HepG2 (cell line): Measurements from ENCODE around the gene TRIM72. TPM values are rescaled to one million over a fixed set of nuclear protein-coding genes. Genes with fewer than 3 reads are reported as not detected.
A peak's percentile ranks its signal among the peaks of the same experiment; 100 is the strongest.

Source experiments
- BCL3 ChIP-seq: sonication (generic); formaldehyde crosslinking; IDR thresholded peaks from 2 replicates; pipeline ENCODE4 v1.5.1; 2020; ENCODE audit warnings: mild to moderate bottlenecking, missing genetic modification reagents, moderate library complexity
- CHD4 ChIP-seq: fragments of 200-600 bp; sonication (generic); IDR thresholded peaks from 2 replicates; pipeline ENCODE4 v1.7.0; 2017; ENCODE audit warnings: mild to moderate bottlenecking, low read length, borderline replicate concordance
- MTA3 ChIP-seq: sonication (generic); formaldehyde crosslinking; IDR thresholded peaks from 2 replicates; pipeline ENCODE4 v1.4.0; 2020; ENCODE audit warnings: missing genetic modification reagents
- NFE2 ChIP-seq: sonication (generic); formaldehyde crosslinking; IDR thresholded peaks from 2 replicates; pipeline ENCODE4 v1.4.0; 2020; ENCODE audit warnings: missing genetic modification reagents
- NONO ChIP-seq, 2 experiments: fragments of 450-650 bp in 1 of 2; sonication (generic) in 1 of 2; formaldehyde crosslinking in 1 of 2; IDR thresholded peaks in 1 of 2; conservative IDR thresholded peaks in 1 of 2; 2 replicates each; pipeline versions ENCODE4 v1.6.1 to v1.8.0; 2017 to 2022; ENCODE audit warnings: mild to moderate bottlenecking in 1 of 2, missing genetic modification reagents in 1 of 2, moderate library complexity in 1 of 2
- RXRA ChIP-seq: sonication (generic); formaldehyde crosslinking; IDR thresholded peaks from 2 replicates; pipeline ENCODE4 v1.5.1; 2020; ENCODE audit warnings: missing genetic modification reagents
- TOE1 ChIP-seq: sonication (generic); formaldehyde crosslinking; IDR thresholded peaks from 2 replicates; pipeline ENCODE4 v1.4.0; 2020; ENCODE audit warnings: mild to moderate bottlenecking, missing genetic modification reagents
- ZBTB20 ChIP-seq: sonication (generic); formaldehyde crosslinking; IDR thresholded peaks from 2 replicates; pipeline ENCODE4 v1.8.1; 2023; ENCODE audit warnings: missing genetic modification reagents, low read depth, mild to moderate bottlenecking, borderline replicate concordance
- ZNF205 ChIP-seq: IDR thresholded peaks from 2 replicates; pipeline ENCODE4 v1.6.1; 2018; ENCODE audit warnings: missing biosample characterization, missing genetic modification reagents
- ZNF335 ChIP-seq: sonication (generic); formaldehyde crosslinking; IDR thresholded peaks from 2 replicates; pipeline ENCODE4 v1.4.0; 2020; ENCODE audit warnings: missing genetic modification reagents
- ZNF746 ChIP-seq: sonication (generic); formaldehyde crosslinking; IDR thresholded peaks from 2 replicates; pipeline ENCODE4 v1.8.0; 2022; ENCODE audit warnings: mild to moderate bottlenecking, missing genetic modification reagents
- polyA plus RNA-seq, 8 experiments: library from polyadenylated mRNA; depleted of rRNA in 3 of 8; stranded (reverse) in 7 of 8; unstranded in 1 of 8; fragments of >200 nt; fragmentation: Illumina TruSeq in 4 of 8; extraction: Trizol in 4 of 8; gene quantifications; 2 replicates each; pipeline versions ENCODE4 v1.2.1 to v1.2.3, GENCODE V29; 2011 to 2016; ENCODE audit warnings: low read depth in 4 of 8, missing spikeins in 1 of 8, mixed read lengths in 1 of 8; ENCODE audit not compliant: insufficient read depth in 1 of 8
- total RNA-seq, 5 experiments: library from RNA; depleted of rRNA; stranded (reverse); fragments of >200 nt; fragmentation: Illumina TruSeq; extraction: Trizol; gene quantifications; 2 replicates each; pipeline ENCODE4 v1.2.3, GENCODE V29; 2016; ENCODE audit warnings: low read depth in 1 of 5
- TF ChIP-seq, protein P1 (sequence below): sonication (generic); formaldehyde crosslinking; IDR thresholded peaks from 2 replicates; pipeline ENCODE4 v1.4.0; 2020; ENCODE audit warnings: mild to moderate bottlenecking, missing genetic modification reagents, borderline replicate concordance
- TF ChIP-seq, protein P2 (sequence below): sonication (generic); formaldehyde crosslinking; IDR thresholded peaks from 2 replicates; pipeline ENCODE4 v1.8.1; 2023; ENCODE audit warnings: missing genetic modification reagents, inconsistent platforms, borderline replicate concordance
- TF ChIP-seq, protein P3 (sequence below): sonication (generic); formaldehyde crosslinking; IDR thresholded peaks from 2 replicates; pipeline ENCODE4 v1.4.0; 2020; ENCODE audit warnings: missing genetic modification reagents, borderline replicate concordance
- TF ChIP-seq, protein P4 (sequence below): IDR thresholded peaks from 2 replicates; pipeline ENCODE4 v1.4.0; 2020; ENCODE audit warnings: mild to moderate bottlenecking, missing genetic modification reagents
- TF ChIP-seq, protein P5 (sequence below): sonication (generic); formaldehyde crosslinking; conservative IDR thresholded peaks from 2 replicates; pipeline ENCODE4 v1.4.0; 2020; ENCODE audit warnings: missing genetic modification reagents

The TRIM72 gene
- total and polyA plus RNA-seq, 2 of the 13 experiments (the other 11 are each of a cell fraction or from before 2014, with no cell fraction given): not detected

- TF ChIP-seq, protein P1, sequence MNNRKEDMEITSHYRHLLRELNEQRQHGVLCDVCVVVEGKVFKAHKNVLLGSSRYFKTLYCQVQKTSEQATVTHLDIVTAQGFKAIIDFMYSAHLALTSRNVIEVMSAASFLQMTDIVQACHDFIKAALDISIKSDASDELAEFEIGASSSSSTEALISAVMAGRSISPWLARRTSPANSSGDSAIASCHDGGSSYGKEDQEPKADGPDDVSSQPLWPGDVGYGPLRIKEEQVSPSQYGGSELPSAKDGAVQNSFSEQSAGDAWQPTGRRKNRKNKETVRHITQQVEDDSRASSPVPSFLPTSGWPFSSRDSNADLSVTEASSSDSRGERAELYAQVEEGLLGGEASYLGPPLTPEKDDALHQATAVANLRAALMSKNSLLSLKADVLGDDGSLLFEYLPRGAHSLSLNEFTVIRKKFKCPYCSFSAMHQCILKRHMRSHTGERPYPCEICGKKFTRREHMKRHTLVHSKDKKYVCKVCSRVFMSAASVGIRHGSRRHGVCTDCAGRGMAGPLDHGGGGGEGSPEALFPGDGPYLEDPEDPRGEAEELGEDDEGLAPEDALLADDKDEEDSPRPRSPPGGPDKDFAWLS (CRISPR knock-in tag): no peak
- TF ChIP-seq RXRA (CRISPR knock-in tag) (peak; percentile 73), BCL3 (CRISPR knock-in tag) (peak; percentile 94), ZNF335 (no peak; the same call in 1 of the 2 replicates), NONO (IDR thresholded peaks at IDR 0.05) (peak; percentile 99), NONO (CRISPR knock-in tag; conservative IDR thresholded peaks at IDR 0.05) (peak; percentile 90), CHD4 (no peak), NFE2 (CRISPR knock-in tag) (peak; percentile 30; the same call in 1 of the 2 replicates), ZNF746 (CRISPR knock-in tag) (peak; percentile 86), ZNF205 (peak; percentile 85), ZBTB20 (CRISPR knock-in tag) (no peak; the same call in none of the 2 replicates), MTA3 (CRISPR knock-in tag) (no peak), TOE1 (peak; percentile 79; the same call in 1 of the 2 replicates)
- TF ChIP-seq, protein P2, sequence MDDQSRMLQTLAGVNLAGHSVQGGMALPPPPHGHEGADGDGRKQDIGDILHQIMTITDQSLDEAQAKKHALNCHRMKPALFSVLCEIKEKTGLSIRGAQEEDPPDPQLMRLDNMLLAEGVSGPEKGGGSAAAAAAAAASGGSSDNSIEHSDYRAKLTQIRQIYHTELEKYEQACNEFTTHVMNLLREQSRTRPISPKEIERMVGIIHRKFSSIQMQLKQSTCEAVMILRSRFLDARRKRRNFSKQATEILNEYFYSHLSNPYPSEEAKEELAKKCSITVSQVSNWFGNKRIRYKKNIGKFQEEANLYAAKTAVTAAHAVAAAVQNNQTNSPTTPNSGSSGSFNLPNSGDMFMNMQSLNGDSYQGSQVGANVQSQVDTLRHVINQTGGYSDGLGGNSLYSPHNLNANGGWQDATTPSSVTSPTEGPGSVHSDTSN (CRISPR knock-in tag): peak; percentile 68; the same call in 1 of the 2 replicates
- TF ChIP-seq, protein P3, sequence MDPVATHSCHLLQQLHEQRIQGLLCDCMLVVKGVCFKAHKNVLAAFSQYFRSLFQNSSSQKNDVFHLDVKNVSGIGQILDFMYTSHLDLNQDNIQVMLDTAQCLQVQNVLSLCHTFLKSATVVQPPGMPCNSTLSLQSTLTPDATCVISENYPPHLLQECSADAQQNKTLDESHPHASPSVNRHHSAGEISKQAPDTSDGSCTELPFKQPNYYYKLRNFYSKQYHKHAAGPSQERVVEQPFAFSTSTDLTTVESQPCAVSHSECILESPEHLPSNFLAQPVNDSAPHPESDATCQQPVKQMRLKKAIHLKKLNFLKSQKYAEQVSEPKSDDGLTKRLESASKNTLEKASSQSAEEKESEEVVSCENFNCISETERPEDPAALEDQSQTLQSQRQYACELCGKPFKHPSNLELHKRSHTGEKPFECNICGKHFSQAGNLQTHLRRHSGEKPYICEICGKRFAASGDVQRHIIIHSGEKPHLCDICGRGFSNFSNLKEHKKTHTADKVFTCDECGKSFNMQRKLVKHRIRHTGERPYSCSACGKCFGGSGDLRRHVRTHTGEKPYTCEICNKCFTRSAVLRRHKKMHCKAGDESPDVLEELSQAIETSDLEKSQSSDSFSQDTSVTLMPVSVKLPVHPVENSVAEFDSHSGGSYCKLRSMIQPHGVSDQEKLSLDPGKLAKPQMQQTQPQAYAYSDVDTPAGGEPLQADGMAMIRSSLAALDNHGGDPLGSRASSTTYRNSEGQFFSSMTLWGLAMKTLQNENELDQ (CRISPR knock-in tag): peak; percentile 97; the same call in 1 of the 2 replicates
- TF ChIP-seq, protein P4, sequence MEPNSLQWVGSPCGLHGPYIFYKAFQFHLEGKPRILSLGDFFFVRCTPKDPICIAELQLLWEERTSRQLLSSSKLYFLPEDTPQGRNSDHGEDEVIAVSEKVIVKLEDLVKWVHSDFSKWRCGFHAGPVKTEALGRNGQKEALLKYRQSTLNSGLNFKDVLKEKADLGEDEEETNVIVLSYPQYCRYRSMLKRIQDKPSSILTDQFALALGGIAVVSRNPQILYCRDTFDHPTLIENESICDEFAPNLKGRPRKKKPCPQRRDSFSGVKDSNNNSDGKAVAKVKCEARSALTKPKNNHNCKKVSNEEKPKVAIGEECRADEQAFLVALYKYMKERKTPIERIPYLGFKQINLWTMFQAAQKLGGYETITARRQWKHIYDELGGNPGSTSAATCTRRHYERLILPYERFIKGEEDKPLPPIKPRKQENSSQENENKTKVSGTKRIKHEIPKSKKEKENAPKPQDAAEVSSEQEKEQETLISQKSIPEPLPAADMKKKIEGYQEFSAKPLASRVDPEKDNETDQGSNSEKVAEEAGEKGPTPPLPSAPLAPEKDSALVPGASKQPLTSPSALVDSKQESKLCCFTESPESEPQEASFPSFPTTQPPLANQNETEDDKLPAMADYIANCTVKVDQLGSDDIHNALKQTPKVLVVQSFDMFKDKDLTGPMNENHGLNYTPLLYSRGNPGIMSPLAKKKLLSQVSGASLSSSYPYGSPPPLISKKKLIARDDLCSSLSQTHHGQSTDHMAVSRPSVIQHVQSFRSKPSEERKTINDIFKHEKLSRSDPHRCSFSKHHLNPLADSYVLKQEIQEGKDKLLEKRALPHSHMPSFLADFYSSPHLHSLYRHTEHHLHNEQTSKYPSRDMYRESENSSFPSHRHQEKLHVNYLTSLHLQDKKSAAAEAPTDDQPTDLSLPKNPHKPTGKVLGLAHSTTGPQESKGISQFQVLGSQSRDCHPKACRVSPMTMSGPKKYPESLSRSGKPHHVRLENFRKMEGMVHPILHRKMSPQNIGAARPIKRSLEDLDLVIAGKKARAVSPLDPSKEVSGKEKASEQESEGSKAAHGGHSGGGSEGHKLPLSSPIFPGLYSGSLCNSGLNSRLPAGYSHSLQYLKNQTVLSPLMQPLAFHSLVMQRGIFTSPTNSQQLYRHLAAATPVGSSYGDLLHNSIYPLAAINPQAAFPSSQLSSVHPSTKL (CRISPR knock-in tag): no peak
- TF ChIP-seq, protein P5, sequence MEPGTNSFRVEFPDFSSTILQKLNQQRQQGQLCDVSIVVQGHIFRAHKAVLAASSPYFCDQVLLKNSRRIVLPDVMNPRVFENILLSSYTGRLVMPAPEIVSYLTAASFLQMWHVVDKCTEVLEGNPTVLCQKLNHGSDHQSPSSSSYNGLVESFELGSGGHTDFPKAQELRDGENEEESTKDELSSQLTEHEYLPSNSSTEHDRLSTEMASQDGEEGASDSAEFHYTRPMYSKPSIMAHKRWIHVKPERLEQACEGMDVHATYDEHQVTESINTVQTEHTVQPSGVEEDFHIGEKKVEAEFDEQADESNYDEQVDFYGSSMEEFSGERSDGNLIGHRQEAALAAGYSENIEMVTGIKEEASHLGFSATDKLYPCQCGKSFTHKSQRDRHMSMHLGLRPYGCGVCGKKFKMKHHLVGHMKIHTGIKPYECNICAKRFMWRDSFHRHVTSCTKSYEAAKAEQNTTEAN (CRISPR knock-in tag): peak; percentile 78
These were observed 34.0 kb upstream of the TRIM72 start, which contains the start of gene FUS (continued) for GRCh38 chr16:31179747-31180459.
